Smooth muscle cell (in vitro differentiated cells): ENCODE data around the gene CMYA5. TPM values are rescaled to one million over a fixed set of nuclear protein-coding genes. Genes with fewer than 3 reads are reported as not detected.

Source experiments
- DNase-seq: peaks from one replicate; lab custom pipeline; 2025; ENCODE audit not compliant: unreplicated experiment; lab: John Stamatoyannopoulos, UW
- H2AFZ ChIP-seq: fragments of 200-600 bp; sonication (generic); 2 replicates; pipeline ENCODE4 v1.6.0; 2016; ENCODE audit warnings: antibody characterized with exemption, low read depth, mild to moderate bottlenecking
- H3F3A ChIP-seq: fragments of 200-600 bp; sonication (generic); 2 replicates; pipeline ENCODE4 v1.6.0; 2017; ENCODE audit warnings: antibody characterized with exemption, low read depth
- H3K27ac ChIP-seq: fragments of 200-600 bp; sonication (generic); 2 replicates; pipeline ENCODE4 v1.5.1; 2016; ENCODE audit warnings: low read depth, mild to moderate bottlenecking
- H3K27me3 ChIP-seq: fragments of 200-600 bp; sonication (generic); 2 replicates; pipeline ENCODE4 v1.6.1; 2016; ENCODE audit warnings: low read depth, mild to moderate bottlenecking
- H3K36me3 ChIP-seq: fragments of 200-600 bp; sonication (generic); 2 replicates; pipeline ENCODE4 v1.5.1; 2016; ENCODE audit warnings: low read depth
- H3K4me1 ChIP-seq: fragments of 200-600 bp; sonication (generic); 2 replicates; pipeline ENCODE4 v1.5.1; 2016; ENCODE audit warnings: low read depth
- H3K4me2 ChIP-seq: fragments of 200-600 bp; sonication (generic); 2 replicates; pipeline ENCODE4 v1.6.0; 2016; ENCODE audit warnings: mild to moderate bottlenecking
- H3K4me3 ChIP-seq: fragments of 200-600 bp; sonication (generic); 2 replicates; pipeline ENCODE4 v1.5.1; 2016; ENCODE audit warnings: mild to moderate bottlenecking
- H3K79me2 ChIP-seq: fragments of 200-600 bp; sonication (generic); 2 replicates; pipeline ENCODE4 v1.6.0; 2016; ENCODE audit warnings: low read depth, mild to moderate bottlenecking
- H3K9ac ChIP-seq: fragments of 200-600 bp; sonication (generic); 2 replicates; pipeline ENCODE4 v1.6.0; 2016; ENCODE audit warnings: low read depth
- H3K9me3 ChIP-seq: fragments of 200-600 bp; sonication (generic); replicated peaks from 2 replicates; pipeline ENCODE4 v1.5.1; 2016; ENCODE audit warnings: low read depth
- H4K20me1 ChIP-seq: fragments of 200-600 bp; sonication (generic); 2 replicates; pipeline ENCODE4 v1.6.0; 2016; ENCODE audit warnings: low read depth
- WGBS: methylation state at CpG from one replicate; pipeline ENCODE4 v1.1.7; 2016; ENCODE audit warnings: low lambda C conversion rate; 5-methylcytosine and 5-hydroxymethylcytosine counted together
- polyA plus RNA-seq: library from polyadenylated mRNA; unstranded; fragments of >200 nt; fragmentation: Nextera tagmentation; extraction: Ambion mirVana; gene quantifications from 2 replicates; pipeline ENCODE4 v1.2.1, GENCODE V29; 2016
- total RNA-seq: library from RNA; depleted of rRNA; stranded (reverse); fragments of >200 nt; gene quantifications from 2 replicates; pipeline ENCODE4 v1.2.3, GENCODE V29; 2014
- TF ChIP-seq, protein P1 (sequence below): fragments of 200-600 bp; sonication (generic); IDR thresholded peaks from 2 replicates; pipeline ENCODE4 v1.5.1; 2017; ENCODE audit warnings: borderline replicate concordance, mild to moderate bottlenecking, antibody characterized with exemption; ENCODE audit not compliant: insufficient read depth, poor library complexity, severe bottlenecking

CMYA5 gene
- total and polyA plus RNA-seq, 2 experiments from 2014 or later = 0.31 to 1.9 TPM

DNA sequence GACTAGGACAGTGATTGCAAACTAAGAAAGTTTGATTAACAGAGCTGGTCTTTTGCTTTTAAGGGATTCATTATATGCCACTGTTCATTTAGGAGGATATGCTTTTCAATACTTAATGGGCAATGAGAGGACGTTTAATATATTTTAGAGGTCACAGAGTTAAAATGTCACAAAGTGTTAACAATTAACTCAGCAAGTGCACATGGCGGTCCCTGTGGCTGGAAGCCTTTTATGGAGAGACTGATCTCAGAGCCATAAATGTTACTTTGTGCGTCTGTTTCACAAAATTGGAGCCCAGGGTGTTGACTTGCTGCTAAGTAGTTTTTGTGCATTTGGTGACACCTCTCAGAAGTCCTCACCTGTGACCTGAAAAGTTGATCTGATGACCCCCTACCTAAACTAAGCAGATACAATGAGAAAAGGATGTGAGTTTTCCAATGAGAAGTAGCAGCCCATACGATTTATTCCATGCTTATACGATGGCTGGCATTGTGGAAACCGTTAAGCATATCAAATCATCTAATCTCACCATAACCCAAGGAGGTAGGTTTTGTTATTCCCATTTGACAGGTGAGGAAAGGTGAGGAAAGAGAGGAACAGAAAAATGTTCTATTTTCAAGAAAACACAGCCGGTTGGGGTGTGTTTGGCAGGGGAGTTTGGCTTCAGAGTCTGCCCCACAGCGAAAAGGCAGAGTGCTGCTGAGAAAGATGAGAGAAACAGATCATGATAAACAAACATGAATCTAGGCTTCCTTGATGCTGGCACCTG is 64.4 kb downstream of the CMYA5 start:
- H3F3A ChIP-seq = no peaks in the 10 kb centered on the region
- H3K36me3 ChIP-seq = no peaks in the 10 kb centered on the region
- WGBS = 88% methylated on average over 8 of the region's 8 CpGs
- no peak overlapping the region for H3K4me2 ChIP-seq
- TF ChIP-seq, protein P1, sequence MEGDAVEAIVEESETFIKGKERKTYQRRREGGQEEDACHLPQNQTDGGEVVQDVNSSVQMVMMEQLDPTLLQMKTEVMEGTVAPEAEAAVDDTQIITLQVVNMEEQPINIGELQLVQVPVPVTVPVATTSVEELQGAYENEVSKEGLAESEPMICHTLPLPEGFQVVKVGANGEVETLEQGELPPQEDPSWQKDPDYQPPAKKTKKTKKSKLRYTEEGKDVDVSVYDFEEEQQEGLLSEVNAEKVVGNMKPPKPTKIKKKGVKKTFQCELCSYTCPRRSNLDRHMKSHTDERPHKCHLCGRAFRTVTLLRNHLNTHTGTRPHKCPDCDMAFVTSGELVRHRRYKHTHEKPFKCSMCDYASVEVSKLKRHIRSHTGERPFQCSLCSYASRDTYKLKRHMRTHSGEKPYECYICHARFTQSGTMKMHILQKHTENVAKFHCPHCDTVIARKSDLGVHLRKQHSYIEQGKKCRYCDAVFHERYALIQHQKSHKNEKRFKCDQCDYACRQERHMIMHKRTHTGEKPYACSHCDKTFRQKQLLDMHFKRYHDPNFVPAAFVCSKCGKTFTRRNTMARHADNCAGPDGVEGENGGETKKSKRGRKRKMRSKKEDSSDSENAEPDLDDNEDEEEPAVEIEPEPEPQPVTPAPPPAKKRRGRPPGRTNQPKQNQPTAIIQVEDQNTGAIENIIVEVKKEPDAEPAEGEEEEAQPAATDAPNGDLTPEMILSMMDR = no peak
- DNase-seq = no peak
- no peak overlapping the region for H3K9ac ChIP-seq
- no peaks in the 10 kb centered on the region for H3K9me3 ChIP-seq
- no peaks in the 10 kb centered on the region for H3K27me3 ChIP-seq
- H3K27ac ChIP-seq = no peak overlapping the region
- H3K4me1 ChIP-seq = no peaks in the 10 kb centered on the region
- no peaks in the 10 kb centered on the region for H4K20me1 ChIP-seq
- no peak overlapping the region for H2AFZ ChIP-seq
- H3K4me3 ChIP-seq = no peak overlapping the region
- no peaks in the 10 kb centered on the region for H3K79me2 ChIP-seq

DNA sequence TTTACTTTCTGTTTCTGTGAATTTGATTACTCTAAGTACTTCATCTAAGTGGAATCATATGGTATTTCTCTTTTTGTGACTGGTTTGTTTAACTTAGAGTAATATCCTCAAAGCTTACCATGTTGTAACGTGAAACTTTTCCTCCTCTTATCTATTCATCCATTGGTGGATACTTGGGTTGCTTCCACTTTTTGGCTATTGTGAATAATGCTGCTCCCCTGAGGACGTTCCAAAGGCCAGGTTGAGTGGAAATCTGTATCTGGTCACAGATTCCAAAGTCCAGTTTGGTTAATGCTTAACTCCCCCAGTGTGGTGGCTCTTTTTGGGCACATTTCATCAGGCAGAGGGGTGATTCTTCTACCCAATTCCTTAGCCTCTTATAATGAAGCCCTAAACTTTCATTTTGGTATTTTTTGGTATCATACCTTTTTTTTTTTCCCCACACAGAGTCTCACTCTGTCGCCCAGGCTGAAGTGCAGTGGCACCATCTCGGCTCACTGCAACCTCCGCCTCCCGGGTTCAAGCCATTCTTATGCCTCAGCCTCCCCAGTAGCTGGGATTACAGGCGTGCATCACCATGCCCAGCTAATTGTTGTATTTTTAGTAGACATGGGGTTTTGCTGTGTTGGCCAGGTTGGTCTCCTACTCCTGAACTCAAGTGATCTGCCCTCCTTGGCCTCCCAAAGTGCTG is 65.4 kb downstream of the CMYA5 start:
- H3K4me3 ChIP-seq = no peak overlapping the region
- 96% methylated on average over 7 of the region's 7 CpGs for WGBS
- DNase-seq = no peak
- H3K27ac ChIP-seq = no peak overlapping the region
- no peak overlapping the region for H3K9ac ChIP-seq
- H3F3A ChIP-seq = no peaks in the 10 kb centered on the region
- H3K27me3 ChIP-seq = no peaks in the 10 kb centered on the region
- TF ChIP-seq, protein P1 = no peak
- no peaks in the 10 kb centered on the region for H3K36me3 ChIP-seq
- H3K4me1 ChIP-seq = no peaks in the 10 kb centered on the region
- no peak overlapping the region for H3K4me2 ChIP-seq
- no peaks in the 10 kb centered on the region for H3K9me3 ChIP-seq
- H2AFZ ChIP-seq = no peak overlapping the region
- H3K79me2 ChIP-seq = no peaks in the 10 kb centered on the region
- no peaks in the 10 kb centered on the region for H4K20me1 ChIP-seq

DNA sequence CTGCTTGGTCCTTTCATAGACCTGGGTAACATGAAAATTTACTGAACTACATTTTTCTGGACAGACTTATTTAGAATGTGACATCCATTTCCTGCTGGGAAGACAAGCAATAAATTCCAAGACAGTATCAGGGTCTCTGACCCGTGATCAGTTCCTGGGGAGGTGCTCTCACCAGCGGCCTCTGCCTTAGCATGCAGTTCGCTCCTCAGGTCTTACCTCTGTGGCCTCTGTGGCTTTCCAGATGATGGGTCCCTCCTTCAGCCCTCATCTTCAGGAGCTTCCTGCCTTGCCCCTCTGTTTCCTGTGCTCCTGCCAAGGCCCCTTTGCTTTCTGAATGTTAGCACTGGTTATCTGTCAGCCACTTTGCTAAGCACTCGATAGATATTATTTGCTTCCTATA is 66.4 kb downstream of the CMYA5 start:
- WGBS = 78% methylated on average over 4 of the region's 4 CpGs
- Histone ChIP-seq H3K79me2 (no peaks in the 10 kb centered on the region), H3K9me3 (no peaks in the 10 kb centered on the region), H3K27ac (no peak overlapping the region), H3K4me1 (no peaks in the 10 kb centered on the region), H3K36me3 (no peaks in the 10 kb centered on the region), H3K27me3 (no peaks in the 10 kb centered on the region), H4K20me1 (no peaks in the 10 kb centered on the region), H3F3A (no peaks in the 10 kb centered on the region), H3K4me2 (no peak overlapping the region), H3K4me3 (no peak overlapping the region), H2AFZ (no peak overlapping the region), H3K9ac (no peak overlapping the region)
- no peak for DNase-seq
- TF ChIP-seq, protein P1 = no peak
